Measurements from ENCODE around the gene TM2D3.

Gene TM2D3

DNA sequence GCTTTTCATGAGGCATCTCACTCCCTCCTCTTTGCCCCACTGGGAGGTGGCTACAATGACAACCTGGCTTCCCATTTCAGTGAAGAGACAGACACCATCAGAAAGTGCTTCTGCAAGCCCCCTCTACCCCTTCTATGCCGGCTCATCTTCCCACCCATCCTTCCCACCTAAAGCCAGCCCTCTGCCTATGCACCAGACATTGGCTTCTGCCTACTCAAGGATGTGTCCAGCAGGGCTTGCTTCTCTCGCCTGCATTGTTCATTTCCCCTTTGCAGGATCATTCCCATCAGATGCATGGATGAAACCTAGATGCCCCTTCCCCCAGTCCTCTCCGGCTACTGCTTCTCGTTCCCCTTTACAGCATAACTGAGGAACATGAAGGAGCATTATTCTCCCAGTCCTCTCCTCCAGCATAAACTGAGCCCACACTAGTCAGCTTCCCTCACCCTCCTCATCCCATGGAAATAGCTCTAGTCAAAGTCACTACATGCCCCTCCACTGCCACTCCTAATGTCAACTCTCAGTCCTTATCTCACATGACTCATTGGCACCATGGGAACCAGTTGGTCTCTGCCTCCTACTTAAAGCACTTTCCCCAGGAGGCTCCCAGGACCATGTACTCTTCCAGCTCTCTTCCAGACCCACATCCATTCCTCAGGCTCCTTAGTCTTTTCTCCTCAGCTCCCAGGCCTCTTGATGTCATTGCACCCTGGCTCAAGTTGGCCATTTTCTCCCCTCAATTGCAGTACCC is 47.9 kb downstream of the TM2D3 start:
- no peak for DNase-seq (ENCODE audit: low read depth)

DNA sequence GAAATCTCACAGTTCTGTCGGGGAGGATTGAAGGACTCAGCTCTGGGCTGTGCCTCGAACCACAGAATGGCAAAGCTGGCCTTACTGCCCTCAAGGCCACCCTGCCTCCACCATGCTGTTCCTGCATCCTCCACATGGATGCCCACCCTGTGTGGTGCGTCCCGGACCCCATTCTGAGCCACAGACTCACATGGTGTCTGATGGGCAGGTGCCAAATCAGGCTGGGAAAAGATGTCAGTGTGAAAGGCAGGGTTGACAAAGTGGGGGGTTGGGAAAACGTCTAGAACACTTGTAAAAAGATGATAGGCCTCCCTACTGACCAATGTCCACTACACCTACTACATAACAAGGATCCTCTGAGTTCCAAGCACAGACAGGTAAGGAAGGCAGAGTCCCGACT is 49.4 kb downstream of the TM2D3 start:
- no peak for DNase-seq (ENCODE audit: low read depth)

DNA sequence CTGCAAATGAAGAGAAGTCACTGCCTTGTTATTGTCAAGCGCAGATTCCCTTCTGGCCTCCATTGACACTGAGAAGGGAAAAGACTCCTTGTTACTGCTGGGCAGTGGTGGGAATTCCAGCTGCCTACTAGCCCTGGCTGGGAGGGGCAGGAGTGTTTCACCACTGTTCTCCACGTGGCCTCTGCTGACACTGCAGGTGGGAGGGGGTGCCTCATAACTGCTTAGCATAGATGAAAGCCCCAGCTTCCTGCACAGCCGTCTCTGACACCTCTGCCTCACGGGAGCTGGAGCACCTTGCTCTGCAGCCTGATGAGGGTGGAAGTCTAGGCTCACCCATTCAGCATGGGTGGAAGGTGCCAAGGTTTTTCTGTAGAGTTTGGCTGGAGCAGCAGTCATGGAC is 52.1 kb downstream of the TM2D3 start:
- DNase-seq (ENCODE audit: low read depth): no peak

DNA sequence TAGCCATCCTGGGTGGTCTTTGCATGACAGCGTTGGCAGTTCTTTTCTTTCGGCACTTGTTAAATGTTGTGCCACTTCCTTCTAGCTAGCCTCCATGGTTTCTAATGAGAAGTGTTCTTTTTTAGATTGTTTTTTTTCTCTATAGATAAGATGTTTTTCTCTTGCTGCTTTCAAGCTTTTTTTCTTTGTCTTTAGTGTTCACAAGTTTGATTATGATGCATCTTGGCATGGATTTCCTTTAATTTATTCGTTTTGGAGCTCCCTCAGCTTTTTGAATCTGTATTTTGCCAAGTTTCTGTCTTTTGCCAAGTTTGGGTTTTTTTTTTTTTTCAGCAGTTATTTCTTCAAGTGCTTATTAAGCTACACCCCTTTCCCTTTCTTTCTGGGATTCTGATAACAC is 53.1 kb downstream of the TM2D3 start:
- DNase-seq (ENCODE audit: low read depth): no peak

DNA sequence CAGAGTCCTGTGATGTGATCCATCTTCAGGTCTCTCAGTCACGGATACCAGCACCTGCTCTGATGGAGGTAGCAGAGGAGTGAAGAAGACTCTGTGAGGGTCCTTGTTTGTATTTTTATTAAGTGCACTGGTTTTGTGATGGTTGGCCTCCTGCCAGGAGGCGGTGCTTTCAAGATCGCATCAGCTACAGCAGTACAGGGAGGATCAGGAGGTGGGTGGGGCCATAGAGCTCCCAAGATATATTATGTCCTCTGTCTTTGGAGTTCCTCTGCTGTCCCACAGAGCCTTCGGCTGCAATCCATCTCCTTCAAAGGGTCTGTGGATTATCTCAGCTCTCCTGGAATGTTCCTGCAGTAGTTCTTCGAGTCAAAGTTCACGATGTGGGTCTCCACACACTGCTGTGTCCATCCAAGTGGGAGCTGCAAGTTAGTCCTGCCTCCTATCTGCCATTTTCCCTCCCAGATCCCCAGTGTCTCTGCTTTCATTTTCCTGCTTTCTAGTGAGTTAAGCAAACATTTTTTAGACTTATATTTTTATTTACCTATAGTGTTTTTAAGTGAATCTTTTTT is 54.7 kb downstream of the TM2D3 start:
- no peak for DNase-seq (ENCODE audit: low read depth)

DNA sequence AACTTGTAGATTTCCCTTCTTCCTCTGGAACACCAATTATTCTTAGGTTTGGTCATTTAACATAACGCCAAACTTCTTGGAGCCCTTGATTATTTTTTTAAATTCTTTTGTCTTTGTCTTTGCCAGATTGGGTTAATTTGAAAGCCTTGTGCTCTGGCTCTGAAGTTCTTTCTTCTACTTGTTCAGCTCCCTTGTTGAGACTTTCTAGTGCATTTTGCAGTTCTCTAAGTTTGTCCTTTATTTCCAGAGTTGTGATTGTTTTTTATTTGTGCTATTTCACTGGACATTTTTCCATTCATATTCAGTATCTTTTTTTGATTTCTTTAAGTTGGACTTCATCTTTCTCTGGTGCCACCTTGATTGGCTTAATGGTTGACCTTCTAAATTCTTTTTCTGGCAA is 55.5 kb downstream of the TM2D3 start:
- no peak for DNase-seq (ENCODE audit: low read depth)

Measured in HS-27A (cell line).